HG02884 (cell line): ENCODE results near the gene GPR183.

Experiments used
- ATAC-seq: cut with Tn5 transposase; IDR thresholded peaks from one replicate; pipeline ENCODE4 v1.9.1; 2021; ENCODE audit warnings: mild to moderate bottlenecking, moderate library complexity; ENCODE audit not compliant: unreplicated experiment

GPR183 gene

GRCh38 chr13:99339736-99340397 is 32.7 kb upstream of the GPR183 start:
- no peak for ATAC-seq

GRCh38 chr13:99339230-99339721 is 32.1 kb upstream of the GPR183 start:
- ATAC-seq: no peak

- ATAC-seq: peak; percentile 61
These were observed 28.4 kb upstream of the GPR183 start for GRCh38 chr13:99335603-99336002.

GRCh38 chr13:99335087-99335486 is 27.9 kb upstream of the GPR183 start:
- no peak for ATAC-seq

GRCh38 chr13:99334221-99334620 is 27.0 kb upstream of the GPR183 start:
- ATAC-seq: no peak

- no peak for ATAC-seq
These were observed 25.3 kb upstream of the GPR183 start for GRCh38 chr13:99332456-99332855.

GRCh38 chr13:99331881-99332293 is 24.7 kb upstream of the GPR183 start:
- peak; percentile 81 for ATAC-seq

GRCh38 chr13:99330942-99331341 is 23.7 kb upstream of the GPR183 start:
- no peak for ATAC-seq

- no peak for ATAC-seq
These were observed 22.3 kb upstream of the GPR183 start for GRCh38 chr13:99329477-99329876.

GRCh38 chr13:99327761-99328160 is 20.6 kb upstream of the GPR183 start:
- no peak for ATAC-seq

GRCh38 chr13:99327126-99327525 is 19.9 kb upstream of the GPR183 start:
- ATAC-seq: no peak

- ATAC-seq: no peak
These were observed 18.8 kb upstream of the GPR183 start for GRCh38 chr13:99326012-99326411.

GRCh38 chr13:99323488-99323887 is 16.3 kb upstream of the GPR183 start:
- ATAC-seq: no peak

GRCh38 chr13:99322297-99323103 is 15.3 kb upstream of the GPR183 start:
- peak; percentile 91 for ATAC-seq

GRCh38 chr13:99321709-99322108 is 14.5 kb upstream of the GPR183 start:
- no peak for ATAC-seq

GRCh38 chr13:99320693-99321481 is 13.7 kb upstream of the GPR183 start:
- ATAC-seq: no peak

- ATAC-seq: no peak
These were observed 9.6 kb upstream of the GPR183 start for GRCh38 chr13:99316657-99317256.

- ATAC-seq: no peak
These were observed 9.0 kb upstream of the GPR183 start for GRCh38 chr13:99316224-99316623.

- ATAC-seq: no peak
These were observed 8.0 kb upstream of the GPR183 start for GRCh38 chr13:99315186-99315585.

- no peak for ATAC-seq
These were observed 7.5 kb upstream of the GPR183 start for GRCh38 chr13:99314640-99315176.

- no peak for ATAC-seq
These were observed 6.7 kb upstream of the GPR183 start for GRCh38 chr13:99313941-99314340.
